ENCODE data around the gene COPS7A. TPM values are rescaled to one million over a fixed set of nuclear protein-coding genes. Genes with fewer than 3 reads are reported as not detected.
A peak's percentile ranks its signal among the peaks of the same experiment; 100 is the strongest.

The COPS7A gene
- total and polyA plus RNA-seq, 2 donors (not counting 1 experiment from before 2014, with no cell fraction given), result 28.3 to 46.0 TPM

DNA sequence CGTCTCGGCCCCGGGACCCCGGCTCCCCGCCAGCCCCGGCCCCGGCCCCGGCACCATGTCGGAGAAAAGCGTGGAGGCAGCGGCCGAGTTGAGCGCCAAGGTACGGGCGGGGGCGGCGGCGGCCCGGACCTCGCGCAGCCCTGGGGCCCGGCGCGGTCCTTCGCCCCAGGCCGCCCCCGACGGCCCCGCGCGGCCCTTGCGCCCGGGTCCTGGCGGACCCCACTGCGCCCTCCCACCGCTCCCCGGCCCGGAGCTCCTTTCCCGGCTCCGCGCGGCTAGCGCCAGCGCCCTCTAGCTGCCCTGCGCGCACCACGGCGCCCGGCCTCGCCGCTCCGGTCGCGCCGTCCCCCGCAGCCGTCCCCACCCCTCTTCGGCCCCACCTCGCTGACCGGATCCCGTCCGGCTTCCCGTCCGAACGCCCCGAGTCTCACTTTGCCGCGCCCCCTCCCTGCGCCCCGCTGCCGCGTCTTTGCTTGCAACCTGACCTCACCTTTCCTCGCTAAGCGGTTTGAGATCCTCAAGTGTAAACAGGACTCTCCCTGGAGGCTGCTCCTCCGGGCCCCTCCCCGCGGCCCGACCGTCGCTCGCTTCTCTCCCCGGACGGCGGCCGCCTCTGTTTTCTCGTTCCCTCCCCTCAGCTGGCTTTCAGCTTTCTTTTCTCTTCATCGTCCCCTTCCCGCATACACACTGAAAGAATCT lies 43.0 kb downstream of the COPS7A start:
- Mint-ChIP-seq H3K27me3 (peaks cover 49% of the 10 kb centered on the region), H3K4me1 (peaks cover 34% of the 10 kb centered on the region), H3K4me3 (peak overlapping the region; percentile 90), H3K9me3 (ENCODE audit: insufficient read depth) (no peaks in the 10 kb centered on the region), H3K27ac (peak overlapping the region; percentile 23)
- peaks cover 33 to 40% of the 10 kb centered on the region in 2 donors for H3K4me1 ChIP-seq (ENCODE audit: control insufficient read depth in 2 of 2, insufficient read depth in 2 of 2, low read length in 2 of 2)
- peak overlapping the region; percentile 67 for H3K9ac ChIP-seq (ENCODE audit: low read length)
- H3K36me3 ChIP-seq (replicated peaks in 1 of 2; ENCODE audit: control extremely low read depth in 1 of 2, control insufficient read depth in 1 of 2, extremely low read depth in 1 of 2, insufficient read depth in 2 of 2, low read length in 1 of 2), result no peaks in the 10 kb centered on the region
- CTCF ChIA-PET, result interaction anchor here (0.5 to 6.0 kb wide), 25 partner anchors 8 to 532 kb away, joined by 3 to 85 read pairs (median 3); partner anchors contain the start of genes CDCA3, COPS7A, MLF2 and USP5
- peak; percentile 81 for DNase-seq
- under 1% methylated on average over 88 of the region's 88 CpGs for WGBS (ENCODE audit: insufficient coverage)
- peak; percentile 74 for ATAC-seq (ENCODE audit: low read depth)
- peak overlapping the region; percentile 95 for H2AFZ ChIP-seq (ENCODE audit: insufficient read depth, low read depth, low read length, poor library complexity, severe bottlenecking)
- POLR2A ChIA-PET, result interaction anchor here (0.6 to 2.0 kb wide), 6 partner anchors 13 to 81 kb away, joined by 3 to 16 read pairs (median 6); partner anchors contain the start of genes COPS7A, MLF2 and ZNF384
- H4K20me1 ChIP-seq (ENCODE audit: control insufficient read depth, insufficient read depth, low read length, poor library complexity, severe bottlenecking), result no peaks in the 10 kb centered on the region
- intact Hi-C loops (cut with micrococcal nuclease), result loop anchor here (1.0 to 5.0 kb wide), 3 partner anchors 13 to 198 kb away; partner anchors contain the start of genes CDCA3, MLF2, NOP2 and USP5
- H3K9me3 ChIP-seq (ENCODE audit: control extremely low read depth in 1 of 3, control insufficient read depth in 2 of 3, insufficient read depth in 1 of 3, low read length in 2 of 3), result peaks cover 0 to 4% (median 0%) of the 10 kb centered on the region in 3 donors
- no peak overlapping the region for H3K27ac ChIP-seq (ENCODE audit: low read length in 2 of 2)
- no peaks in the 10 kb centered on the region for H3K79me2 ChIP-seq (ENCODE audit: control insufficient read depth, insufficient read depth, low read length)
- peak overlapping the region in 4 of 5 experiments; percentile 41 to 78 (median 54) for H3K4me3 ChIP-seq (ENCODE audit: control extremely low read depth in 1 of 5, extremely low read depth in 1 of 5, insufficient read depth in 1 of 5, low read depth in 2 of 5, low read length in 4 of 5)
- peaks cover 0 to 63% (median 29%) of the 10 kb centered on the region in 4 experiments for H3K27me3 ChIP-seq (replicated peaks in 1 of 4; ENCODE audit: control extremely low read depth in 1 of 4, control insufficient read depth in 3 of 4, insufficient read depth in 4 of 4, low read length in 3 of 4)
- TF ChIP-seq, protein P1, sequence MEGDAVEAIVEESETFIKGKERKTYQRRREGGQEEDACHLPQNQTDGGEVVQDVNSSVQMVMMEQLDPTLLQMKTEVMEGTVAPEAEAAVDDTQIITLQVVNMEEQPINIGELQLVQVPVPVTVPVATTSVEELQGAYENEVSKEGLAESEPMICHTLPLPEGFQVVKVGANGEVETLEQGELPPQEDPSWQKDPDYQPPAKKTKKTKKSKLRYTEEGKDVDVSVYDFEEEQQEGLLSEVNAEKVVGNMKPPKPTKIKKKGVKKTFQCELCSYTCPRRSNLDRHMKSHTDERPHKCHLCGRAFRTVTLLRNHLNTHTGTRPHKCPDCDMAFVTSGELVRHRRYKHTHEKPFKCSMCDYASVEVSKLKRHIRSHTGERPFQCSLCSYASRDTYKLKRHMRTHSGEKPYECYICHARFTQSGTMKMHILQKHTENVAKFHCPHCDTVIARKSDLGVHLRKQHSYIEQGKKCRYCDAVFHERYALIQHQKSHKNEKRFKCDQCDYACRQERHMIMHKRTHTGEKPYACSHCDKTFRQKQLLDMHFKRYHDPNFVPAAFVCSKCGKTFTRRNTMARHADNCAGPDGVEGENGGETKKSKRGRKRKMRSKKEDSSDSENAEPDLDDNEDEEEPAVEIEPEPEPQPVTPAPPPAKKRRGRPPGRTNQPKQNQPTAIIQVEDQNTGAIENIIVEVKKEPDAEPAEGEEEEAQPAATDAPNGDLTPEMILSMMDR (IDR thresholded peaks at IDR 0.05), result peak; percentile 69
- TF ChIP-seq EZH2 (IDR thresholded peaks at IDR 0.05; ENCODE audit: borderline replicate concordance, insufficient read depth, low read depth, low read length, poor library complexity, severe bottlenecking), result peak; percentile 62
- H3K4me2 ChIP-seq (replicated peaks; ENCODE audit: low read depth, low read length, poor library complexity, severe bottlenecking), result peak overlapping the region; percentile 96

Data from B cell (primary cell).